MCF 10A (cell line): ENCODE data around the gene PNPLA1. TPM values are rescaled to one million over a fixed set of nuclear protein-coding genes. Genes with fewer than 3 reads are reported as not detected.

Experiments
- BruUV-seq: library from RNA; stranded (reverse); fragments of 400-500 nt; replicated peaks from 2 replicates; lab custom pipeline; 2021; lab: Mats Ljungman, UMichigan
- CTCF ChIA-PET: fragments of 300-600 bp; sonication (Branson Sonifier 250); formaldehyde crosslinking; extraction: SDS; loops from one replicate; lab custom pipeline; 2021; ENCODE audit warnings: antibody characterized with exemption, inconsistent platforms; lab: Yijun Ruan, JAX
- POLR2A ChIA-PET: fragments of 300-600, 350-650 bp; sonication (Branson Sonifier 250); formaldehyde crosslinking; extraction: SDS; loops from one replicate; lab custom pipeline; 2020; ENCODE audit warnings: antibody characterized with exemption, inconsistent platforms; lab: Yijun Ruan, JAX
- DNase-seq: peaks from one replicate; pipeline ENCODE4 v3.0.0-alpha.2; 2018; ENCODE audit not compliant: unreplicated experiment
- H3K27ac Mint-ChIP-seq: one replicate; pipeline ENCODE4 v1.8.0; 2022; ENCODE audit warnings: mild to moderate bottlenecking, low read depth, mixed read lengths; ENCODE audit not compliant: unreplicated experiment
- H3K27me3 Mint-ChIP-seq: one replicate; pipeline ENCODE4 v1.8.0; 2022; ENCODE audit warnings: mixed read lengths; ENCODE audit not compliant: insufficient read depth, unreplicated experiment
- H3K36me3 Mint-ChIP-seq: one replicate; pipeline ENCODE4 v1.8.0; 2022; ENCODE audit warnings: mild to moderate bottlenecking, moderate library complexity, mixed read lengths; ENCODE audit not compliant: insufficient read depth, unreplicated experiment
- H3K4me1 Mint-ChIP-seq: one replicate; pipeline ENCODE4 v1.8.0; 2022; ENCODE audit warnings: mixed read lengths; ENCODE audit not compliant: insufficient read depth, unreplicated experiment
- H3K4me3 Mint-ChIP-seq: one replicate; pipeline ENCODE4 v1.8.0; 2022; ENCODE audit warnings: mild to moderate bottlenecking, moderate library complexity, mixed read lengths; ENCODE audit not compliant: unreplicated experiment
- H3K9me3 Mint-ChIP-seq: one replicate; pipeline ENCODE4 v1.8.0; 2022; ENCODE audit warnings: mixed read lengths; ENCODE audit not compliant: unreplicated experiment
- intact Hi-C: fragments of 100-400 bp; cut with micrococcal nuclease; formaldehyde crosslinking; loops from 2 replicates; pipeline ENCODE4 v1.14.1; 2022
- total RNA-seq: library from RNA; stranded (reverse); gene quantifications from 2 replicates; pipeline ENCODE4 v1.2.3, GENCODE V29; 2022
- TF ChIP-seq, protein P1 (sequence below): fragments of 200-600 bp; IDR thresholded peaks from one replicate; pipeline ENCODE4 v1.8.0; 2022; ENCODE audit warnings: antibody characterized with exemption, mild to moderate bottlenecking; ENCODE audit not compliant: unreplicated experiment

PNPLA1 gene
- total RNA-seq, 1 experiment from 2014 or later = not detected

GRCh38 chr6:36314221-36315014 lies 44.6 kb downstream of the PNPLA1 start:
- POLR2A ChIA-PET = no interaction called here
- Mint-ChIP-seq H3K4me1 (no peaks in the 10 kb centered on the region), H3K36me3 (no peaks in the 10 kb centered on the region), H3K4me3 (no peak overlapping the region), H3K9me3 (no peaks in the 10 kb centered on the region), H3K27ac (no peak overlapping the region), H3K27me3 (peaks cover 18% of the 10 kb centered on the region)
- no TSS peak for BruUV-seq
- CTCF ChIA-PET = interaction anchor here (0.7 kb wide), 1 partner anchor 1237 kb away, joined by 4 read pairs; no protein-coding TSS in a partner anchor
- TF ChIP-seq, protein P1, sequence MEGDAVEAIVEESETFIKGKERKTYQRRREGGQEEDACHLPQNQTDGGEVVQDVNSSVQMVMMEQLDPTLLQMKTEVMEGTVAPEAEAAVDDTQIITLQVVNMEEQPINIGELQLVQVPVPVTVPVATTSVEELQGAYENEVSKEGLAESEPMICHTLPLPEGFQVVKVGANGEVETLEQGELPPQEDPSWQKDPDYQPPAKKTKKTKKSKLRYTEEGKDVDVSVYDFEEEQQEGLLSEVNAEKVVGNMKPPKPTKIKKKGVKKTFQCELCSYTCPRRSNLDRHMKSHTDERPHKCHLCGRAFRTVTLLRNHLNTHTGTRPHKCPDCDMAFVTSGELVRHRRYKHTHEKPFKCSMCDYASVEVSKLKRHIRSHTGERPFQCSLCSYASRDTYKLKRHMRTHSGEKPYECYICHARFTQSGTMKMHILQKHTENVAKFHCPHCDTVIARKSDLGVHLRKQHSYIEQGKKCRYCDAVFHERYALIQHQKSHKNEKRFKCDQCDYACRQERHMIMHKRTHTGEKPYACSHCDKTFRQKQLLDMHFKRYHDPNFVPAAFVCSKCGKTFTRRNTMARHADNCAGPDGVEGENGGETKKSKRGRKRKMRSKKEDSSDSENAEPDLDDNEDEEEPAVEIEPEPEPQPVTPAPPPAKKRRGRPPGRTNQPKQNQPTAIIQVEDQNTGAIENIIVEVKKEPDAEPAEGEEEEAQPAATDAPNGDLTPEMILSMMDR = no peak
- peak; percentile 46 for DNase-seq
- intact Hi-C loops = no loop called here

GRCh38 chr6:36315921-36316320 lies 46.1 kb downstream of the PNPLA1 start:
- ChIA-PET CTCF (interaction anchor here (1.5 kb wide), 1 partner anchor 13 kb away, joined by 8 read pairs; no protein-coding TSS in a partner anchor), POLR2A (no interaction called here)
- no peak overlapping the region for H3K27ac Mint-ChIP-seq
- BruUV-seq = no TSS peak
- intact Hi-C loops = no loop called here
- H3K27me3 Mint-ChIP-seq = peaks cover 18% of the 10 kb centered on the region
- TF ChIP-seq, protein P1 = no peak
- no peaks in the 10 kb centered on the region for H3K9me3 Mint-ChIP-seq
- H3K4me1 Mint-ChIP-seq = no peaks in the 10 kb centered on the region
- no peak for DNase-seq
- no peak overlapping the region for H3K4me3 Mint-ChIP-seq
- peaks cover 2% of the 10 kb centered on the region for H3K36me3 Mint-ChIP-seq

DNA sequence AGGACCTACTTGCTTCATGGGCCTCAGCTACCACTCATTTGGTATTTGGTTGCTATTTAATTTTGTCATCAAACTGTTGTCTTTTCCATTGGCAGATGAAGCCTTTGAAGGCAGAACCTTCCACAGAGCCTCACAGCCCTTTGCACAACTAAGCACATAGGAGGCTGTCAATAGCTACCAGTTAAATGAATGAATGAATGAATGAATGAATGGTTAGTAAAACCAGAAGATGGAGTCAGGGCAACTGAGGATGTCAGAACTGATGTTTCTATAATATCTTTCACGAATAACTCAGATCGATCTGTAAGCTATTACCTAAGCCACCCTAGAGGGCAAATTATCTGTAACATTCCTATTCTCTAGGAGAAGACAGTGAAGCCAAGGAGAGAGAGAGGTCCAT lies 47.8 kb downstream of the PNPLA1 start:
- no peaks in the 10 kb centered on the region for H3K9me3 Mint-ChIP-seq
- ChIA-PET POLR2A (interaction anchor here (0.7 kb wide), 1 partner anchor 12 kb away, joined by 3 read pairs; no protein-coding TSS in a partner anchor), CTCF (interaction anchor here (0.6 to 1.0 kb wide), 3 partner anchors 43 to 831 kb away, joined by 3 to 7 read pairs (median 3); no protein-coding TSS in a partner anchor)
- no TSS peak for BruUV-seq
- no peak overlapping the region for H3K27ac Mint-ChIP-seq
- no peaks in the 10 kb centered on the region for H3K4me1 Mint-ChIP-seq
- DNase-seq = no peak
- peaks cover 18% of the 10 kb centered on the region for H3K27me3 Mint-ChIP-seq
- H3K36me3 Mint-ChIP-seq = peaks cover 5% of the 10 kb centered on the region
- intact Hi-C loops = no loop called here
- no peak overlapping the region for H3K4me3 Mint-ChIP-seq
- TF ChIP-seq, protein P1 = no peak

GRCh38 chr6:36318690-36319435 lies 49.0 kb downstream of the PNPLA1 start:
- intact Hi-C loops = no loop called here
- Mint-ChIP-seq H3K27ac (no peak overlapping the region), H3K4me1 (no peaks in the 10 kb centered on the region), H3K27me3 (peaks cover 18% of the 10 kb centered on the region), H3K9me3 (no peaks in the 10 kb centered on the region), H3K4me3 (no peak overlapping the region), H3K36me3 (peaks cover 5% of the 10 kb centered on the region)
- ChIA-PET CTCF (interaction anchor here (0.6 to 2.5 kb wide), 5 partner anchors 16 to 296 kb away, joined by 3 to 10 read pairs (median 3); no protein-coding TSS in a partner anchor), POLR2A (no interaction called here)
- TF ChIP-seq, protein P1 = no peak
- BruUV-seq = no TSS peak
- DNase-seq = peak; percentile 17
